ENCODE measurements around the gene PQBP1. TPM values are rescaled to one million over a fixed set of nuclear protein-coding genes. Genes with fewer than 3 reads are reported as not detected.
"Not testable (repeated sequence)": the region's sequence is repeated elsewhere in the genome, so short reads cannot be mapped to it uniquely, and the experiment has no call there.

The PQBP1 gene
- total and polyA plus RNA-seq, 2 donors (not counting 3 experiments of a cell fraction or from before 2014, with no cell fraction given), result 86.3 to 86.8 TPM

- POLR2A ChIA-PET, result no interaction called here
- H3K4me1 ChIP-seq (ENCODE audit: control insufficient read depth, extremely low read depth, insufficient read depth, low read length), result no peaks in the 10 kb centered on the region
Measured at GRCh38 chrX:48852857-48853256, 44.9 kb upstream of the PQBP1 start.

DNA sequence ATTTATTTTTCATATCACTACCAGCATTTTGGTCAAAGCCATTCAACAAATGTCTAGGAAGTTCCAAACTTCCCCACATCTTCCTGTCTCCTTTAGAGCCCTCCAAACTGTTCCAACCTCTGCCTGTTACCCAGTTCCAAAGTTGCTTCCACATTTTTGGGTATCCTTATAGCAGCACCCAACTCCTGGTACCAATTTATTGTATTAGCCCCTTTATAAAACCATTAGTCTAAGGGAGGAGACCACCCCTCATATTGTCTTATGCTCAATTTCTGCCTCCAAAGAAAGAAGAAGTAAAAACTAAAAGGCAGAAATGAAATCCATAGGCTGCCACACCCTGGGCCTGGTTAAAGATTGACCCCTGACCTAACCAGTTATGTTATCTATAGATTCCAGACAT is 44.2 kb upstream of the PQBP1 start:
- H3K9me1 ChIP-seq (replicated peaks; ENCODE audit: control insufficient read depth, extremely low read depth, insufficient read depth, low read length); dilution Hi-C loops (cut with MboI; ENCODE audit: extremely low pct_ligation_motif_present, low sequenced_read_pairs); H3K27me3 ChIP-seq (ENCODE audit: control insufficient read depth in 2 of 2, insufficient read depth in 2 of 2, low read length in 2 of 2); intact Hi-C loops (cut with micrococcal nuclease); POLR2A ChIA-PET; CTCF ChIA-PET; H3K79me2 ChIP-seq (ENCODE audit: control insufficient read depth, insufficient read depth, low read length); H3K4me1 ChIP-seq (ENCODE audit: control insufficient read depth, extremely low read depth, insufficient read depth, low read length); FAIRE-seq; H3K36me3 ChIP-seq (ENCODE audit: control insufficient read depth in 2 of 2, extremely low read depth in 1 of 2, insufficient read depth in 2 of 2, low read length in 2 of 2); DNase-seq (ENCODE audit: low read depth, low spot score); H4K20me1 ChIP-seq (replicated peaks; ENCODE audit: control insufficient read depth, extremely low read depth, insufficient read depth, low read length); H3K9ac ChIP-seq (replicated peaks; ENCODE audit: extremely low read depth, insufficient read depth, low read length); H3K27ac ChIP-seq (ENCODE audit: insufficient read depth, low read depth, low read length); BruUV-seq (replicated peaks); H3K4me2 ChIP-seq (ENCODE audit: insufficient read depth, low read length); H2AFZ ChIP-seq (ENCODE audit: low read depth, low read length); H3K9me3 ChIP-seq (replicated peaks; ENCODE audit: control insufficient read depth, insufficient read depth, low read length); H3K4me3 ChIP-seq (replicated peaks in 1 of 3; ENCODE audit: insufficient read depth in 1 of 3, low read depth in 1 of 3, low read length in 3 of 3): not testable (repeated sequence)

More at GRCh38 chrX:48852857-48853256, 44.9 kb upstream of the PQBP1 start:
- no peak overlapping the region for H3K4me2 ChIP-seq (ENCODE audit: insufficient read depth, low read length)
- H3K27ac ChIP-seq (ENCODE audit: insufficient read depth, low read depth, low read length), result no peak overlapping the region
- no peaks in the 10 kb centered on the region for H3K27me3 ChIP-seq (ENCODE audit: control insufficient read depth in 2 of 2, insufficient read depth in 2 of 2, low read length in 2 of 2)
- H3K36me3 ChIP-seq (ENCODE audit: control insufficient read depth in 2 of 2, extremely low read depth in 1 of 2, insufficient read depth in 2 of 2, low read length in 2 of 2), result no peaks in the 10 kb centered on the region
- no peak overlapping the region for H3K4me3 ChIP-seq (replicated peaks in 1 of 3; ENCODE audit: insufficient read depth in 1 of 3, low read depth in 1 of 3, low read length in 3 of 3)
- H3K9me1 ChIP-seq (replicated peaks; ENCODE audit: control insufficient read depth, extremely low read depth, insufficient read depth, low read length), result no peaks in the 10 kb centered on the region
- H3K9me3 ChIP-seq (replicated peaks; ENCODE audit: control insufficient read depth, insufficient read depth, low read length), result no peaks in the 10 kb centered on the region
- FAIRE-seq (no peak), DNase-seq (ENCODE audit: low read depth, low spot score) (no peak)
- intact Hi-C loops (cut with micrococcal nuclease), result no loop called here
- H3K9ac ChIP-seq (replicated peaks; ENCODE audit: extremely low read depth, insufficient read depth, low read length), result no peak overlapping the region
- CTCF ChIA-PET, result no interaction called here
- no peak overlapping the region for H2AFZ ChIP-seq (ENCODE audit: low read depth, low read length)
- no peak for TF ChIP-seq FOS (IDR thresholded peaks at IDR 0.05; ENCODE audit: borderline replicate concordance, insufficient read depth, low read length)
- TF ChIP-seq, protein P1, sequence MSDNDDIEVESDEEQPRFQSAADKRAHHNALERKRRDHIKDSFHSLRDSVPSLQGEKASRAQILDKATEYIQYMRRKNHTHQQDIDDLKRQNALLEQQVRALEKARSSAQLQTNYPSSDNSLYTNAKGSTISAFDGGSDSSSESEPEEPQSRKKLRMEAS (IDR thresholded peaks at IDR 0.05; ENCODE audit: insufficient read depth, insufficient read length), result no peak
- no peak for TF ChIP-seq JUN (IDR thresholded peaks at IDR 0.05; ENCODE audit: borderline replicate concordance, insufficient read depth, insufficient read length, low read depth)
- TF ChIP-seq EZH2 (IDR thresholded peaks at IDR 0.05; ENCODE audit: borderline replicate concordance, low read depth, low read length, severe bottlenecking), result no peak
- TF ChIP-seq POLR2AphosphoS5 (IDR thresholded peaks at IDR 0.05; ENCODE audit: insufficient read depth, low read depth, low read length), result no peak
- no peak for TF ChIP-seq POLR2A (IDR thresholded peaks at IDR 0.05; ENCODE audit: low read depth, low read length)
- no peak for TF ChIP-seq MYC (IDR thresholded peaks at IDR 0.05; ENCODE audit: low read depth, low read length)
- TF ChIP-seq CTCF (IDR thresholded peaks at IDR 0.05; ENCODE audit: extremely low read depth in 1 of 2, insufficient read depth in 1 of 2, low read depth in 1 of 2, low read length in 2 of 2), result no peak
- TF ChIP-seq GATA2 (IDR thresholded peaks at IDR 0.05; ENCODE audit: insufficient read depth, insufficient read length, low read depth, low read length), result no peak
- no peaks in the 10 kb centered on the region for H3K79me2 ChIP-seq (ENCODE audit: control insufficient read depth, insufficient read depth, low read length)
- BruUV-seq (replicated peaks), result no TSS peak
- dilution Hi-C loops (cut with MboI; ENCODE audit: extremely low pct_ligation_motif_present, low sequenced_read_pairs), result no loop called here
- H4K20me1 ChIP-seq (replicated peaks; ENCODE audit: control insufficient read depth, extremely low read depth, insufficient read depth, low read length), result no peaks in the 10 kb centered on the region

DNA sequence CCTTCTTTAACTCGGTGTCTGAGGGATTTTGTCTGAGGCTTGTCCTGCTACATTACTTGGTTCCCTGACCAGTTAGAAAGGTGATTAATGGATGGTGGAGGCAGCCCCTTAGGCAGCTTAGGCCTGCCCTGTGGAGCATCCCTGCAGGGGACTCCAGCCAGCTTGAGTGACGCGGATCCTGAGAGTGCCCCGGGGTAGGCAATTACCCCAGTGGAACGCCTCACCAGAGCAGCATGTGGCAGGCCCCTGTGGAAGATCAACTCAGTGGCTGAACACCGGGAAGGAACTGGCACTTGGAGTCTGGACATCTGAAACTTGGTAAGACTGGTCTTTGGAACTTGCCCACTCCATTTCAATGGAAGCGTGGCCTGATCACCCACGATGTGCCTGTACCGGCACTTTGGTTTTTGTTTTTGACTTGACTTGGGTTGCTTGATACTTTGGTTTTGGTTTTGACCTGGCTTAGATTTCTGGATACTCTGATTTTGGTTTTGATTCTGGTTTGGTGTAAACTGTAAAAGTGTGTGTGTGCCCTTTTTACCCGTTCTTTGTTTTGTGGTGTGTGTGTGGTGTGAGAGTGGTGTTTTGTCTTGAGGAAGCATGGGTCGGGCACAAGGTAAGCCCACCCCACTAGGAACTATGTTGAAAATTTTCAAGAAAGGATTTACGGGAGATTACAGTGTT is 43.5 kb upstream of the PQBP1 start:
- H3K79me2 ChIP-seq (ENCODE audit: control insufficient read depth, insufficient read depth, low read length); H3K36me3 ChIP-seq (ENCODE audit: control insufficient read depth in 2 of 2, extremely low read depth in 1 of 2, insufficient read depth in 2 of 2, low read length in 2 of 2); H3K27me3 ChIP-seq (ENCODE audit: control insufficient read depth in 2 of 2, insufficient read depth in 2 of 2, low read length in 2 of 2); H3K27ac ChIP-seq (ENCODE audit: insufficient read depth, low read depth, low read length); H3K4me3 ChIP-seq (replicated peaks in 1 of 3; ENCODE audit: insufficient read depth in 1 of 3, low read depth in 1 of 3, low read length in 3 of 3); CTCF ChIA-PET; H3K9ac ChIP-seq (replicated peaks; ENCODE audit: extremely low read depth, insufficient read depth, low read length); H3K4me1 ChIP-seq (ENCODE audit: control insufficient read depth, extremely low read depth, insufficient read depth, low read length); dilution Hi-C loops (cut with MboI; ENCODE audit: extremely low pct_ligation_motif_present, low sequenced_read_pairs); H4K20me1 ChIP-seq (replicated peaks; ENCODE audit: control insufficient read depth, extremely low read depth, insufficient read depth, low read length); BruUV-seq (replicated peaks); FAIRE-seq; DNase-seq (ENCODE audit: low read depth, low spot score); H2AFZ ChIP-seq (ENCODE audit: low read depth, low read length); H3K9me3 ChIP-seq (replicated peaks; ENCODE audit: control insufficient read depth, insufficient read depth, low read length); intact Hi-C loops (cut with micrococcal nuclease); H3K9me1 ChIP-seq (replicated peaks; ENCODE audit: control insufficient read depth, extremely low read depth, insufficient read depth, low read length); H3K4me2 ChIP-seq (ENCODE audit: insufficient read depth, low read length); POLR2A ChIA-PET: not testable (repeated sequence)

Data from endothelial cell of umbilical vein (primary cell).